ENCODE results near the gene IL17RE. TPM values are rescaled to one million over a fixed set of nuclear protein-coding genes. Genes with fewer than 3 reads are reported as not detected.

The IL17RE gene
- total RNA-seq, 4 donors from 2014 or later = 49.2 to 116 (median 77.8) TPM

DNA sequence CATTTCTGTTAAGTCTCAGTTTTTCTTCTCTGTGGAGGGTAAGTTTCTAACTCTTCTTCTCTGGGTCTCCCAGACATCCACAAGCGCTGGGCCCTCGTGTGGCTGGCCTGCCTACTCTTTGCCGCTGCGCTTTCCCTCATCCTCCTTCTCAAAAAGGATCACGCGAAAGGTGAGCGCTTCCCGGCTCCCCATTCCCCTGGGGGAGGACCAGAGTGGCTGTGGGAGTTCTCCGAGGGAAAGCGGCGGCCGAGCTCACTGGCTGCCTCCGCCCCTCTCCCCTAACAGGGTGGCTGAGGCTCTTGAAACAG, 29.8 kb downstream of the IL17RE start:
- H3K4me3 ChIP-seq = peak overlapping the region; percentile 60
- TF ChIP-seq POLR2AphosphoS5 (IDR thresholded peaks at IDR 0.05) = no peak
- TF ChIP-seq EP300 (IDR thresholded peaks at IDR 0.05) = no peak
- peak overlapping the region; percentile 84 for H3K27ac ChIP-seq
- no peaks in the 10 kb centered on the region for H3K27me3 ChIP-seq
- DNase-seq (ENCODE audit: low spot score in 2 of 2) = no peak
- H3K4me1 ChIP-seq = peaks cover 28% of the 10 kb centered on the region
- no peaks in the 10 kb centered on the region for H3K9me3 ChIP-seq
- H3K36me3 ChIP-seq = peaks cover 31% of the 10 kb centered on the region
- WGBS = 1% methylated on average over 13 of the region's 13 CpGs

DNA sequence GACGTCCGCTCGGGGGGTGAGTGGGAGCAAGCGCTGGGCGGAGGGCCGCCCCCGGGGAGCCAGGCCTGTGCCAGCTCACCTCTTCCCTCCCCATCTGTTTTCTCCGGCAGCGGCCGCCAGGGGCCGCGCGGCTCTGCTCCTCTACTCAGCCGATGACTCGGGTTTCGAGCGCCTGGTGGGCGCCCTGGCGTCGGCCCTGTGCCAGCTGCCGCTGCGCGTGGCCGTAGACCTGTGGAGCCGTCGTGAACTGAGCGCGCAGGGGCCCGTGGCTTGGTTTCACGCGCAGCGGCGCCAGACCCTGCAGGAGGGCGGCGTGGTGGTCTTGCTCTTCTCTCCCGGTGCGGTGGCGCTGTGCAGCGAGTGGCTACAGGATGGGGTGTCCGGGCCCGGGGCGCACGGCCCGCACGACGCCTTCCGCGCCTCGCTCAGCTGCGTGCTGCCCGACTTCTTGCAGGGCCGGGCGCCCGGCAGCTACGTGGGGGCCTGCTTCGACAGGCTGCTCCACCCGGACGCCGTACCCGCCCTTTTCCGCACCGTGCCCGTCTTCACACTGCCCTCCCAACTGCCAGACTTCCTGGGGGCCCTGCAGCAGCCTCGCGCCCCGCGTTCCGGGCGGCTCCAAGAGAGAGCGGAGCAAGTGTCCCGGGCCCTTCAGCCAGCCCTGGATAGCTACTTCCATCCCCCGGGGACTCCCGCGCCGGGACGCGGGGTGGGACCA, 30.4 kb downstream of the IL17RE start:
- TF ChIP-seq POLR2A (IDR thresholded peaks at IDR 0.05) (no peak), POLR2AphosphoS5 (IDR thresholded peaks at IDR 0.05) (no peak), EP300 (IDR thresholded peaks at IDR 0.05) (no peak)
- TF ChIP-seq, protein P1, sequence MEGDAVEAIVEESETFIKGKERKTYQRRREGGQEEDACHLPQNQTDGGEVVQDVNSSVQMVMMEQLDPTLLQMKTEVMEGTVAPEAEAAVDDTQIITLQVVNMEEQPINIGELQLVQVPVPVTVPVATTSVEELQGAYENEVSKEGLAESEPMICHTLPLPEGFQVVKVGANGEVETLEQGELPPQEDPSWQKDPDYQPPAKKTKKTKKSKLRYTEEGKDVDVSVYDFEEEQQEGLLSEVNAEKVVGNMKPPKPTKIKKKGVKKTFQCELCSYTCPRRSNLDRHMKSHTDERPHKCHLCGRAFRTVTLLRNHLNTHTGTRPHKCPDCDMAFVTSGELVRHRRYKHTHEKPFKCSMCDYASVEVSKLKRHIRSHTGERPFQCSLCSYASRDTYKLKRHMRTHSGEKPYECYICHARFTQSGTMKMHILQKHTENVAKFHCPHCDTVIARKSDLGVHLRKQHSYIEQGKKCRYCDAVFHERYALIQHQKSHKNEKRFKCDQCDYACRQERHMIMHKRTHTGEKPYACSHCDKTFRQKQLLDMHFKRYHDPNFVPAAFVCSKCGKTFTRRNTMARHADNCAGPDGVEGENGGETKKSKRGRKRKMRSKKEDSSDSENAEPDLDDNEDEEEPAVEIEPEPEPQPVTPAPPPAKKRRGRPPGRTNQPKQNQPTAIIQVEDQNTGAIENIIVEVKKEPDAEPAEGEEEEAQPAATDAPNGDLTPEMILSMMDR (IDR thresholded peaks at IDR 0.05) = peak; percentile 51 to 77
- Histone ChIP-seq H3K36me3 (peaks cover 32% of the 10 kb centered on the region), H3K4me1 (peaks cover 28% of the 10 kb centered on the region), H3K27me3 (no peaks in the 10 kb centered on the region), H3K9me3 (no peaks in the 10 kb centered on the region), H3K4me3 (peak overlapping the region; percentile 60), H3K27ac (peak overlapping the region; percentile 84)
- 0% methylated on average over 7 of the region's 77 CpGs for WGBS
- peak; percentile 87 to 94 for DNase-seq (ENCODE audit: low spot score in 2 of 2)

DNA sequence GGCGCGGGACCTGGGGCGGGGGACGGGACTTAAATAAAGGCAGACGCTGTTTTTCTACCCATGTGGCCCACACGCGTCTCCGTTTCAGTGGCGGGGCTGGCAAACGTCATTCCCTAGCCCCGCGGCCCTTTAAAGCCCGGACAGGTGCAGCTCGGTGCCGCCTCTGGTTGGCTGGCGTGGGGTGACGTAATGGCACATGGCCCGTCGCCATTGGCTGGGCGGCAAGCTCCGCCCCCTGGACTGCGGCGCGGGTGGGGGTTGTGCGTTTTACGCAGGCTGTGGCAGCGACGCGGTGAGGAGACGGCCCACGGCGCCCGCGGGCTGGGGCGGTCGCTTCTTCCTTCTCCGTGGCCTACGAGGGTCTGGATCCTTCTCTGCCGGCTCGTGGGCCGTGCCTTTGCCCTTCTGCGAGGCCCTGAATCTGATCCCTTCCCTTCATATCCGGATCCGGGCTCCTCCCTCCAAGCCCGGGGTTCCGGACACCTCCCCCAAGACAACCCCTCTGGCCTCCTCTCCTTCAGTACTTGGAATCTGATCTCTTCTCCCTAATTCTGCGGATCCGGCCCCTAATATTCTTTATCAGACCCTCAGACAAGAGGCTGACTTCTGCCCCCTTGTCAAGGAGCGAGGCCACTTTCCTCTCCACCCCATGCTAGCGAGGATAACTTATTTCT, 31.1 kb downstream of the IL17RE start, which contains the start of gene CRELD1:
Gene CRELD1, plus strand, starts transcription at position 274 of the 674 bp plus-strand sequence. CDS start 605 bp downstream, outside the sequence.
- TF ChIP-seq, protein P1 (IDR thresholded peaks at IDR 0.05) = no peak
- TF ChIP-seq EP300 (IDR thresholded peaks at IDR 0.05) (no peak), POLR2A (IDR thresholded peaks at IDR 0.05) (peak; percentile 57 to 76), POLR2AphosphoS5 (IDR thresholded peaks at IDR 0.05) (peak in 1 of 3 donors; percentile 70)
- WGBS = 1% methylated on average over 33 of the region's 50 CpGs

DNA sequence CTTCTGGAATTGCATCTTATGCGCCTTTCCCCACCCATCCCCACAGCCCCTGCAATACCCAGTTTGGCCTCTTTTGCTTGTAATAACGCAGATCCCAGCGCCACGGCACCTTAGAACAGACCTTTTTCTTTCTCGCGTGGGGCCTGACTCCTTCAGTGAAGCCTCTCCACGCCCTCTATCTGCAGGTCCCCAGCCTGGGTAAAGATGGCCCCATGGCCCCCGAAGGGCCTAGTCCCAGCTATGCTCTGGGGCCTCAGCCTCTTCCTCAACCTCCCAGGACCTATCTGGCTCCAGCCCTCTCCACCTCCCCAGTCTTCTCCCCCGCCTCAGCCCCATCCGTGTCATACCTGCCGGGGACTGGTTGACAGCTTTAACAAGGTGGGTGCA, 31.6 kb downstream of the IL17RE start:
- TF ChIP-seq, protein P1 (IDR thresholded peaks at IDR 0.05) = peak in 1 of 2 donors; percentile 12
- TF ChIP-seq POLR2A (IDR thresholded peaks at IDR 0.05) (no peak), EP300 (IDR thresholded peaks at IDR 0.05) (no peak)
- Histone ChIP-seq H3K4me1 (peaks cover 28% of the 10 kb centered on the region), H3K9me3 (no peaks in the 10 kb centered on the region), H3K4me3 (peak overlapping the region; percentile 60), H3K27ac (peak overlapping the region; percentile 84), H3K27me3 (no peaks in the 10 kb centered on the region), H3K36me3 (peaks cover 22% of the 10 kb centered on the region)
- WGBS = 6% methylated on average over 11 of the region's 11 CpGs
- peak in 1 of 2 donors; percentile 65 for DNase-seq (ENCODE audit: low spot score in 2 of 2)

More for the DNA sequence above, 31.1 kb downstream of the IL17RE start, which contains the start of gene CRELD1:
- Histone ChIP-seq H3K27me3 (no peaks in the 10 kb centered on the region), H3K36me3 (peaks cover 25% of the 10 kb centered on the region), H3K27ac (peak within 1 kb of the TSS; percentile 84), H3K4me3 (peak within 1 kb of the TSS; percentile 60), H3K9me3 (no peaks in the 10 kb centered on the region), H3K4me1 (peaks cover 28% of the 10 kb centered on the region)
- peak; percentile 97 to 98 for DNase-seq (ENCODE audit: low spot score in 2 of 2)

DNA sequence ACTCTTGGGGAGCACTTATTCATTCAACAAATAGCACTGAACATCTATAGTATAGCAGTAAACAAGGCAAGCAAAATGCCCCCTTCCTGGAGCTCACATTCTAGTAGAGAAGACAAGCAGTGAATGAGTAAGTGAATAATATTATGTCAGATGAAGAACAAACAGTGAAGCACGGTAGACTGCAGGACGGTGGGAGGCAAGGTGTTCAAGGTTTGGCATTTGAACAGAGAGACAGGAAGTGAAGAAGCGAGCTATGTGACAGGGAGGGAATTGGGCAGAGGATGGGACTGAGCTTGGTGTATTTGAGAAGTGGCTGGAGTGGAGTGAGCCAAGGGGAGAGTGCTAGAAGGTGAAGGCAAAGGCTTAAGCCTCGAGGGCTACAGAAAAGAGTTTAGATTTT, 32.3 kb downstream of the IL17RE start:
- DNase-seq (ENCODE audit: low spot score in 2 of 2) = no peak
- Histone ChIP-seq H3K4me1 (peaks cover 28% of the 10 kb centered on the region), H3K36me3 (peaks cover 16% of the 10 kb centered on the region), H3K27ac (no peak overlapping the region), H3K27me3 (no peaks in the 10 kb centered on the region), H3K9me3 (no peaks in the 10 kb centered on the region), H3K4me3 (no peak overlapping the region)
- TF ChIP-seq EP300 (IDR thresholded peaks at IDR 0.05) = no peak
- TF ChIP-seq POLR2A (IDR thresholded peaks at IDR 0.05) = no peak
- TF ChIP-seq, protein P1 (IDR thresholded peaks at IDR 0.05) = no peak
- no peak for TF ChIP-seq POLR2AphosphoS5 (IDR thresholded peaks at IDR 0.05)
- WGBS = 41% methylated on average over 4 of the region's 4 CpGs
